IPS-18c (cell line): ENCODE measurements around the gene PDE11A.

Source experiments
- H3K4me3 ChIP-seq: 2 replicates; pipeline ENCODE4 v1.7.0; 2013; ENCODE audit warnings: low read depth, mild to moderate bottlenecking, low read length, moderate library complexity; ENCODE audit not compliant: insufficient read depth
- H3K9me3 ChIP-seq: one replicate; pipeline ENCODE4 v1.6.1; 2013; ENCODE audit warnings: mild to moderate bottlenecking, low read length, moderate library complexity; ENCODE audit not compliant: control insufficient read depth, insufficient read depth

Gene PDE11A

DNA sequence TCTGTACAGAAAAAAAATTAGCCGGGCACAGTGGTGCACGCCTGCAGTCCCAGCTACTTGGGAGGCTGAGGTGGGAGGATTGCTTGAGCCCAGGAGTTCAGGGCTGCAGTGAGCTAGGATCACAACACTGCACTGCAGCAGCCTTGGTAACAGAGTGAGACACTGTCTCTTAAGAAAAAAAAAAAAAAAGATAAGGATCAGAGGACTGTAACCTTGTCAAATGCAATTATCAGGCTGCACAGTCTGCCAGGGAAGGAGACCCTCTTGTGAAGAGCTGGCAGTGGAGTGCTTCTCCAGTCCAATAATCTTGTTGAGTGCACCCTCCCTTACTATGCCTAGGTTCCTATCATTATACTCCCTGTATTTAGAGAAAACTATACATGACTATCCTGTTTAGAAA lies 330.7 kb downstream of the PDE11A start:
- no peaks in the 10 kb centered on the region for H3K9me3 ChIP-seq

DNA sequence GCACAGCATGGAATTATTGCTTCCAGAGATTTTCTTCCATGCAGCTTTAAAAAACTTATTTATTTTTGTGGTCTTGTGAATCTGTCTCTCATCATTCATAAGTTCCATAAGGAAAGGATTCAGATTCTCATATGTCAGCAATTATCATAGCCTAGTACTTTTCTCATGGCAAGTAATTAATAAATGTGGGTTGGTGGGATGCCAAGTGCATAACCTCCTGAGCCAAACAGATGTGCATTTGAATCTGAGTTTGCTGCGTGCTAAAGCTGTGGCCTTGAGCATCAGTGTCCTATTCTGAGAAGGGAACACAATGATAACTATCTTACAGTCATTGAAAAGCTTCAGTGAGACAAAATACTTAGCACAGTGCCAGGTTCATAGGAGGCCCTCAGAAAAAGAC lies 331.9 kb downstream of the PDE11A start:
- H3K4me3 ChIP-seq = no peak overlapping the region
- no peaks in the 10 kb centered on the region for H3K9me3 ChIP-seq

More for the DNA sequence above, 330.7 kb downstream of the PDE11A start:
- no peak overlapping the region for H3K4me3 ChIP-seq

GRCh38 chr2:177738461-177739235 lies 333.9 kb downstream of the PDE11A start:
- H3K4me3 ChIP-seq = no peak overlapping the region
- H3K9me3 ChIP-seq = no peaks in the 10 kb centered on the region

GRCh38 chr2:177735318-177735803 lies 337.2 kb downstream of the PDE11A start:
- H3K9me3 ChIP-seq = no peaks in the 10 kb centered on the region
- H3K4me3 ChIP-seq = no peak overlapping the region

- Histone ChIP-seq H3K9me3 (no peaks in the 10 kb centered on the region), H3K4me3 (no peak overlapping the region)
Measured at GRCh38 chr2:177733322-177733855, 339.2 kb downstream of the PDE11A start.

DNA sequence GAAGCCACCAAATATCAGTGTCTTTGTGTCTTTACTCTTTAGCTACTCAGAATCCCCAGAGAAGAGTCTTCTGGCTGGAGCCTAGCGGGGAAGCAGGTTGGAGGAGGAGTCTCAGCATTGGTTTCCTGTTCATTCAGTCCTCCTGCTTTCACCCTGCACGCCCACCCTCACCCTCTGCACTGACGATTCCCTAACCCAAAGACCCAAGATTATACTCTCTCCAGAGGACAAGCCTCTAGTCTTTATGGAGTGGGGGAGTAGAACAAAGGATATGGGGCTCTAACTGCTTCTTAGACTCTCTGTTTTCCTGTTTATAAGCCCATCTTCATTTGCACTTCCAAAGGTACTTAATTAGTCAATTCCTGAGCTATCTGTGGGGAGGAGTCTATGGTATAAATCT lies 341.2 kb downstream of the PDE11A start:
- no peaks in the 10 kb centered on the region for H3K9me3 ChIP-seq

DNA sequence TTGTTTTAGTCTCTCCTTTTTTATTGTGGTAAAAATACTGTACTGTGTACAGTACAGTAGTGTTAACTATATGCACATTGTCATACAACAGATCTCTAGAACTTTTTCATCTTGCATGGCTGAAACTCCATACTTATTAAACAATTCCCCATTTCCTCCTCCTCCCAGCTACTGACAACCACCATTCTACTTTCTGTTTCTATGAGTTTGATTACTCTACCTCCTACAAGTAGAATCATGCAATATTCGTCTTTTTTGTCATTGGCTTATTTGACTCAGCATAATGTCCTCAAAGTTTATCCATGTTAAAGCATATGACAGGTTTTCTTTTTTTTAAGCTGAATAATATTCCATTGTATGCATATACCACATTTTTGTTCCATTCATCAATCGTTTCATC lies 341.8 kb downstream of the PDE11A start:
- H3K9me3 ChIP-seq = no peaks in the 10 kb centered on the region
- no peak overlapping the region for H3K4me3 ChIP-seq

More for the DNA sequence above, 341.2 kb downstream of the PDE11A start:
- H3K4me3 ChIP-seq = no peak overlapping the region

DNA sequence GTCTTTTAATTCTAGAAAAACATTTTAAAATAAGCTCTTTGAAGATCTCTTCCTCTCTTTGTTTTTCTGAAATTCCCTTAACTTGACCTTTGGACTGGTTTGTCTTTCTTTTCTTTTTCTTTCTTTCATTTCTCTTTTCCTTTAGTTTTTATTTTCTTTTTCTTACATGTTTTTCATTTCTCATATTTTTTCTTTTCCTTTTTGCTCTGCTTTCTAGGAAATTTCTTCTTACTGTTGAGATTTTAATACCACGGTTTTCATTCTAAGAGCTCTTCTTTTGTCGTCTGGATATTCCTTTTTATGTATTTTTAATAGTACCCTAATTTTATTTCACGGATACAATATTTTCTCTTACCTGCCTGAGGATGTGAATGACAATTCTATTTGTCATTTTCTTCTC lies 342.2 kb downstream of the PDE11A start:
- H3K4me3 ChIP-seq = no peak overlapping the region
- H3K9me3 ChIP-seq = no peaks in the 10 kb centered on the region

DNA sequence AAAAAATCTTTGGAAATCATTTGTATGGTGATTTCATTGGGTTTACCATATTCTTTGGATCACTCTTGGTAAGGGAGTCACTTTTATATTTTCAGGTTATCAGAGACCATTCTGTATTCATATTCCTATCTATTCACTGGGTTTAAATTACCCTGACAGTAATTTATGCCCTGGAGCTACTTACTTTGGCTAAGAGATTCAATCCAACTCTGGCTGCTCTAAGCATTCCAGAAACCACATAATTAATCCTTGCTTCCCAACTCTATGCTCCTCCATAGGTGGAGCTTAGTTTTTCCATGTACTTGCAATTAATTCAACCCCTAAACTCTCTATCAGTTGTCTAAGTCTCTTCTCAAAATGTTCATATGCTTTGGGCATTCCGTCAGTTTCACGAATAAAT lies 343.7 kb downstream of the PDE11A start:
- H3K9me3 ChIP-seq = no peaks in the 10 kb centered on the region

DNA sequence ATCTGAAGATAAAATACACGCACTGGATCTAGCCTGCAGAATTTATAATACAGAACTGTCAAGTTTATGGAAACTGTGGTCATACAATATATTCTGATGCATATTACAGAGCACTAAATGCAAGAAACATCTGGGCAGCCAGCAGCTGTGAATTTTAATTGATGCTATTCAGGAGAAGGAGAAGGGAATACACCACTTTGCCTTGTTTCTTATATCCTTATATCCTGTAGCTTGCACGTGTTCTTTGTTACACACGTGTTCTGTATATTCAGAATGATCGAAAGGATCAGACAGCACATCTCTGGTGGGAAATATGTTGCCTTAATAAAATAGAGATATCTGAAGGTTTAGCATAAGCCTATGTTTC lies 344.2 kb downstream of the PDE11A start:
- Histone ChIP-seq H3K9me3 (no peaks in the 10 kb centered on the region), H3K4me3 (no peak overlapping the region)

More for the DNA sequence above, 343.7 kb downstream of the PDE11A start:
- no peak overlapping the region for H3K4me3 ChIP-seq

DNA sequence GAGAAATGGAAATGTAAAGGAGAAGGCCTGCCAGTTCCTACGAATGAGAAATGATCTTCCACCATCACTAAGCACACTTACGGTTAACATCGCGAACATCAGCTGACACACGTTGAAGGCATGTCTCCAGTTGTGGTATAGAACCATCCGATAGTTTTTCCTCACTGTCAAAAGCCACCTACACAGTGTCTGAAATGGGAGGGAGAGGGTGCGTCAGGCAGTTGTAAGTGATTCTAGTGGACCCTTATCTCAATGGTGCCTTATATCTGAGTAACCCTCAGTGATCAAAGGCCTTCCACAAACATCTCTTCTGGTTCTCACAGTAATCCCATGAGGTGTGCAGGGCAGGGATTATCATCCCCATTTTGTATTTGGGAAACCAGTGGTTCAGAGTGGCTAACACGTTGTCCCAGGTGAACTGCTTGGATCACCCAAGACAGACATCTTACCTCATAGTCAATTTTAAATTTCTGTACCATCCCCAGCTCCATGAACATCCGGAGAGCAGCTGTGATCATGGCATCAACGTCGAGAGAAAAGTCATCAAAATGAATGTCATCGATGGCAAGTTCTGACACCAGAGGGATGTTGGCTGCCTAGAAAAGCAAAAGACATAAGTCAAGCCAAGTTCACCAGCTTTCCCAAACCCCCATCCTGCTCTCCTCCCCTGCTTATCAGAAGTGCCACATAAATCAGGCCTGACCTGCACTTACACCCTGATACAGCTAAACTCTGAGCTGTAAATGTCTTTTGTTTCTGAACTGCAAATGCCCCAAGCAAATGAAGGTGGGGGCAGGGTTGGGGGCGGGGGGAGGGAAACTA lies 344.8 kb downstream of the PDE11A start:
- Histone ChIP-seq H3K9me3 (no peaks in the 10 kb centered on the region), H3K4me3 (no peak overlapping the region)

- Histone ChIP-seq H3K4me3 (no peak overlapping the region), H3K9me3 (no peaks in the 10 kb centered on the region)
Measured at GRCh38 chr2:177726931-177727348, 345.6 kb downstream of the PDE11A start.

- Histone ChIP-seq H3K9me3 (no peaks in the 10 kb centered on the region), H3K4me3 (no peak overlapping the region)
Measured at GRCh38 chr2:177724398-177725287, 347.9 kb downstream of the PDE11A start.

- H3K4me3 ChIP-seq = no peak overlapping the region
- no peaks in the 10 kb centered on the region for H3K9me3 ChIP-seq
Measured at GRCh38 chr2:177723235-177723634, 349.3 kb downstream of the PDE11A start.

GRCh38 chr2:177721818-177722567 lies 350.6 kb downstream of the PDE11A start:
- Histone ChIP-seq H3K4me3 (no peak overlapping the region), H3K9me3 (no peaks in the 10 kb centered on the region)

DNA sequence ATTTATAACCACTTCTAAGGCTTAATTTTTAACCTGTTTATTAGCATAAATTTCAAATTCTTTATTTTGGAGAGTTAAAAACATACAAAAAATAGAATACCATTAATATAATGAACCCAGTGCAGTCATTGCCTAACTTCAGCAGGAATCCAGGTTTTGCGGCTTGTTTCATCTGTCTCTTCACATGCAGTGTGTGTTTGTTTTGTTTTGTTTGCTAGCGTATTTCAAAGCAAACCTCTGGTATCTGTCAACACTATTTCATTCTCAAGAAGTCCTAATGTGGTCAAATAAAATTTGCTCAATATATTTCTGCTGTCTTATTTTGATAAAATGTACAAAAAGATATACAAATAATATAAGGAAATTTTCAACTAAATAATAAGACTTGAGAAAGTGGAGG lies 351.5 kb downstream of the PDE11A start:
- Histone ChIP-seq H3K9me3 (no peaks in the 10 kb centered on the region), H3K4me3 (no peak overlapping the region)
